GM21447 (cell line): ENCODE data around the gene HOXB7.

Experiments used
- ATAC-seq: cut with Tn5 transposase; IDR thresholded peaks from one replicate; pipeline ENCODE4 v1.9.1; 2021; ENCODE audit not compliant: unreplicated experiment

Gene HOXB7

DNA sequence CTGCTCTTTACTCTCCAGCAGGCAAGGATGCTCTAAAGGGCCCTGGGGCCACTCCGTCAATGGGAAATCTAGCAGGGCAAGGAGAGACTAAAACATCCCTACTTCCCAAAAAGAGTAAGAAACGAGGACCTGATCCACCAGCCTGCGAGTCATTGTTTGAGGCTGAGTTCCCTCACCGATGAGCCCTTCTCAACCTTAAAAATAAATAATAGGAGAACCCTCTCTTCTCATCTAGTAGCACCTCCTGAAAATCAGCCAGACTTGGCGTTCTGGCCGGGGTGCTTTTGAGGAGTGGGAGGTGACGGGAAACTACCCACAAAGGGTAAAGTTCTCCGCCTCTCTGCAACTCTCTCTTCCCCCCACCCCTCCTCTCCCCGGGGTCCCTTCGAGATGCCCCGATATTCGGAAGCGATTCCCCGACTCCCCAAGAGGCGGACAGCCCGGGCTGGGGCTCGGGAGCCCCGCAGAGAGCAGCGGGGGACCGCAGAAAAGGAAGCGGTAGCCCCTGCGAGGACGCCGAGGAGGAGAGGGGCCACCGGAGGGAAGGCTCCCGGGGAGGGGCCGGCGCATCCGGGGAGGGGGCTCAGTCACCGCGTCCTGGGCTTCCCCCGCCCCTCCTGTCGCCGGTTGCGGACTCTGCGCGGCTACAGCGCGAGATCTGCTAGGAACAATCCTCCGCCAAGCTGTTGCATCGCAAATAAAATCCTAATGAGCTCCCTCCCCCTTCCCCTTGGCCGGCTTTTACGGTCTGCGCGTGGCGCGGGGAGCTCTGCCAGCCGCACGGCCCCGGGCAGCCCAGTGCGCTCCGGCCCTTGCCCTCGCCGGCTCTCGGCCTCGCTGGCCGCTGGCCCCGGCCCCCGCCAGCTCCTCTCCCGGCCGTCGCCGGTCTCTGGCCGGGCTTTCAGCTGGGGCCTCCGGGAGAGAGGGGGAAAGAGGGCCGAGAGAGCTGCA, 14.0 kb upstream of the HOXB7 start:
- no peak for ATAC-seq

DNA sequence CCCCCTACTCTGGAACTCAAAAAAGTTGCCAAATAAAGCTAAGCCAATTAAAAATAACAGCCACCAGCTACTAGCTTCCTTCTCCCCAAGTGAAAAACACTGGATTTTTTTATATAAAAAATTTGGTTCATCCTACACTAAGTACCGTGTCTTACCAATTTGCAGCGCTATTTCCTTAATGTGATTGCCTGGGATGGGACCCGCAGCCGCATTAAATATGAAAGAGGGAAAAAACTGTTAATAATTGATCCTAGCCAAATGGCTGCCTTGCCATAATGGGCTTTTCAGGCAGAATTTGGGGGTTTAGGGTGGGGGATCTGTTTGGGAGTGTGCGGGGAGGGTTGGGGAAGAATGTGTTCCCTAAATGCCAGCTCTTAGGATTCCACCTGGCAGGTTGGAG, 13.3 kb upstream of the HOXB7 start:
- no peak for ATAC-seq

DNA sequence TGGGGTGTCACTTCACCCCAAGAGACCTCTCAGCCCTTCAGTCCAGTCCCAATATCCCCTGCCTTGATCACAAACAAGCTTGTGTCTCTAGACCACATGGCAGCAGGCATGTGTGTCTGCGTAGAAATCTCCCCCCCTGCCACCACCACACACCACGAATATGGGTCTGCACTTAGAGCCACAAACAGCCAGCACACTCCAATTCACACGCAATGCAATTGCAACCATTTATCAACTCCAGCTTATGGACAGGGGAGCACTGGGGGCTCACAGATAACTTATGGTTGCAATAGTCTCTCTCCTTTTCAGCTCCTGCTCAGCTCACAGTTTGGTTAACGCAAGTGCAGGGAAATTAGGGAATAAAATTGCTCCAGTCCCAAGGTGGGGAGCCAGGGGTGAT, 12.8 kb upstream of the HOXB7 start:
- no peak for ATAC-seq

GRCh38 chr17:48622857-48623256, 12.0 kb upstream of the HOXB7 start:
- ATAC-seq, result no peak

DNA sequence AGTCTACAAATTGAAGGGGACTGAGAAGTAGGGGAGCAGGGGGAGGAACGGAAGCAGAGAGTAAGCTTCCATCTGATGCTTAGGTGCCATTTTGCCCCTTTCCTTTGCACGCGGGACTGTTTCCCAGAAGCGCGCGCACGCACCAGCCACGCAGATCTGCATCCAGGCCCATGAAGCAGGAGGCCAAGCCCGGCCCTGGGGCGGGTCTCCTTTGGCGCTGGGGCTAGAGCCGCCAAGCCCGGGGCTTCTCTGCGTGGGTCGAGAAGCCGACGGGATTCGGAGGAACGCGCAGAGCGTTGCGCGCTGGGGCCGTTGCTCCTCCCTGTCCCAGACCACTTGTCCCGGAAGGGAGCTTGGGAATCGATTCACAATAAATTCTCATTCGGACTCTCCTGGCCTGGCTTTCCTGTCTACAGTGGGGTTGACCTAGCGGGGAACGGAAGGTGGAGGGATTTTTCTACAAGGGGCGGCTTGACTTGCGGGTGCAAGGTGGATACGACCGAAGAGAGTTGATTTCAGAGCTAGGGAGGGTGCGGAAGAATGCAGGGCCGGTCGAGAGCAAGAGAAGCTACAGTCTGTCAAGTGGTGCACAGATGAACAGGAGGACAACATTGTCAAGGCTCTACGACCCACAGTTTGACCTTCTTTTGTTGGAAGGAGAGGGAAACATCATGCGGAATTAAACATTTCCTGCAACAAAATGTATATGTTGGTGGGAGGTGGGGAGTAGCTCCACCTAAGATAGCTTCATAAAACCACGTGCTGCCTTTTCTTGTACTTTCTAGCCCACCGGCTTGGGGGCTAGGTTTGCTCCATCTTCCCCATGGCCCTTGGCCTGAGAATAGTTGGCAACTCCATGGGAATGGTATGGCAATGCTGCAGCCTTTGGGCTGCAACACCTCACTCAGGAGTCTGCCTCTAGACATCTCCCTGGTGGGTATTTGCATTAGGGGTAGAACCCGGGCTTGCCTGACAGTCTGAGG, 10.9 kb upstream of the HOXB7 start:
- no peak for ATAC-seq

DNA sequence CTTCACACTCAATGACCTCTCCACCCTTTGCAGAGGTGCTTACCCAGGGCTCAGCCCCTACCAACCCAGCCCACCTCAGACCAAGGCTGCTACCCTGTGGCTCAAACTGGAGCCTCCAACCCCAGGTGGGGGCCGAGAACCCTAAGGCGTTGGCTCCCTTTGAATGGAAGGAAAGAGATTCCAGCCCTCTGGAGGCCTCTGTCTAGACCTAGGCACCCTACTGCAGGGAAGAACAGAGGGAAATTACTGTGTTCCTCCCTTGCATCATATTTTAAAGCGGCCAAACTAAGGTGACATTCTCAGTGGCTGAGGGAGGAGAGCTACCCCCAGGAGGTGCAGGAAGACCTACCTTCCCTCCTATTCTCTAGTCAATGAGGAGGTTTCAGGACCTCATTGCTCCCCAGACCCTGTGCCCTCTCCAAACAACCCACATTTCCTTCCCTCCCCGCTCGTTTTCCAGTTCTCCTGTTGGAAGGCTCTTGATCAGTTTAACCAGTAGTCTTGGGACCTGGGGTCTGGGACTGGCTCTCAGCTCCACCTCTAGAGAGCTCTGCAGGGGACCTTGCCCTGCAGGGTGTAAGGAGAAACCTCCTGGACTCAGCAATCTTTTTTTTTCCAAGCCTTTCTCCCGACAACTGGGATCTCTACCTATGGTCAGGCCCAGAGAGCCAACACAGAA, 9.8 kb upstream of the HOXB7 start:
- ATAC-seq, result no peak

DNA sequence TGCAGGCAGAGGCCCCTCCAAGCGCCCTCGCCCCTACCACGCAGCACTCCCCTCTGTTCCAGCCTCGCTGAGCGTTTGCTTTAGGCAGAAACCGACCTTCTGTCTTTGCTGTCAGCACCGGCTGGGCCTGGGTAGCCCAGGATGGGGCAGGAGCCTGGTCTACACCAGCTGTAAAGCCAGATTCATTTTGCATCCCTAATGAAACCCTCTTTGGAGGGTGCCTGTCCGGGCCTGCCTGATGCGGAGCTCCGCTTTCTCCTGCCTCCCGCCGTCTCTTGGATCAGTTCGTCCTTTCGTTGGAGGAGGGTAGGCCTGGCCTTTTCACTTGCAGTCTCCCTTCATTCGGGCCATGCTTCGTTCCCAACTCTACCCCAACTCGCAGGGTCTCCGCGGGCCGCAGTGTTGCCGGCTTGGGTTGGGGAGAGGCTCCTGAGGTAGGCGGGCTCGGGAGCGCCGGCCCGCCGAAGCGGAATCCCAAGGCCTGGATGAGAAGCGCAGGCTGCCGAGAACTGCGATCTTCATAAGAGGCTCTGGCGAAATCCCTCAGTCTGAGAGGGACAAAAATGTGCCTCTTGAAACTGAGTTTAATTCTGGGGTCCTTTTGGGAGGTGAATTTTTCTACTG, 9.1 kb upstream of the HOXB7 start:
- no peak for ATAC-seq

- no peak for ATAC-seq
These were observed 7.6 kb upstream of the HOXB7 start for GRCh38 chr17:48618256-48618896.

GRCh38 chr17:48617471-48618255, 6.8 kb upstream of the HOXB7 start:
- ATAC-seq, result no peak

GRCh38 chr17:48616717-48617470, 6.1 kb upstream of the HOXB7 start:
- ATAC-seq, result no peak

DNA sequence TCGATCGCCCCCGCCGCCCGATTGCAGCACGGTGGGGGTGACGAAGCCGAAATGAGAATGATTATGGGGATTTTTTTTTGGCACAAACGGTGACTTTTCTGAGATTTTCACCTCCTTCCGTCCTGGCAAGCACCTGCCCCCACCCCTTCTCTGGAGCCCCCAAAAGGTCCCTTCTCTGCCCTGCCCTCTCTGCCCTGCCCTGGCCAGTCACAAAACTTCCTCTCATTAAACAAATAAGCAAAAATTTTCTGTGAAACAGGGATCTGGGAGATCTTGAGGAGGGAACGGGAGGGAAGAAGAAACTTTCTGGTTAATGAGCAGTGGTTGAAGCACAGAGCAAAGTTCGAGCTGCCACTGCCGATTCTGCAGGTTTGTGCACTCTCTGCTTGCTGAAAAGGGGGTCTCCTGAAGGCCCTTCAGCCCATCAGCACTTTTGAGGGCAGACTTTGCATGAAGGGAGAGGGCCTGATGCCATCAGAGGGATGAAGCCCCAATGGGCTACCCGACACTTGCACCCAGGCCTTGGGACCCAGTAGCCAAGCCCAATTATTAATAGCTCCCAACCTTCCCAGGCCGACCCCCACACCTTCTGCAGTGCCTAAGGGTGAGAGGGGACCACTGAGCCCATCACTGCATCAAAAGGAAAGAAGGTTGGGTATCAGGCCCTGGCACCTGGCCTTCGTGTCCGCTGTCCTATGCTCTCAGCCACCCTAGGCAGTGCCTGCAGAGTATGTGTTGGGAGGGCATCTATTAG, 5.3 kb upstream of the HOXB7 start:
- no peak for ATAC-seq

GRCh38 chr17:48615047-48615962, 4.5 kb upstream of the HOXB7 start, which contains the start of gene HOXB8:
HOXB8 (minus strand) TSS chr17:48615292; CDS start chr17:48614704, 588 bp downstream.
- ATAC-seq, result no peak

GRCh38 chr17:48613862-48614694, 3.3 kb upstream of the HOXB7 start:
- ATAC-seq, result no peak

- no peak for ATAC-seq
These were observed 2.3 kb upstream of the HOXB7 start for GRCh38 chr17:48612854-48613691.

DNA sequence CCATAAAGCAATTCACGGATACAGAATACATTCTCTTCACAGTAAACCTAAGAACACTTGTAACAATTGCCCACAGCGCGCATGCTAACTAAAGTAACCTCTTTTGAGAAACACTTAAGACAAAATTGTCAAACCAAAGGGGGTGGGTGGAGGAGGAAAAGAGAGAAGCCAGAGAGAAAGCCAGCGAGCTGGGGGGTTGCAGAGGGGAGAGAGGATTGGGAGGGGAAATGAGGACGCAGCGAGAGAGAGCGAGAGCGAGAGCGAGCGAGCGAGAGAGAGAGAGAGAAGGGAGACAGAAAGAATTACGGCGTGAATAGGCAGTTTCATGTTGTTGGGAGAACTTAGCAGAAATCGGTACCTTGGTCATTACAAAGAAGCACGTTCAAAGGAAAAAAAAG, 1.6 kb upstream of the HOXB7 start:
- ATAC-seq, result no peak
